NOMO-1 treated with DMSO at 0.1 percent for 48 hours (cell line): Measurements from ENCODE around the gene DYSF.

ENCODE experiments used
- DNase-seq: peaks from one replicate; lab custom pipeline; 2025; ENCODE audit not compliant: unreplicated experiment; lab: John Stamatoyannopoulos, UW

DYSF gene

GRCh38 chr2:71700658-71701397 lies 247.5 kb downstream of the DYSF start:
- DNase-seq, result no peak

- DNase-seq, result no peak
Measured at GRCh38 chr2:71702071-71702970, 249.0 kb downstream of the DYSF start.

GRCh38 chr2:71702971-71703898 lies 249.9 kb downstream of the DYSF start:
- DNase-seq, result no peak

GRCh38 chr2:71704131-71704561 lies 250.8 kb downstream of the DYSF start:
- no peak for DNase-seq

- no peak for DNase-seq
Measured at GRCh38 chr2:71704688-71705087, 251.3 kb downstream of the DYSF start.

- DNase-seq, result no peak
Measured at GRCh38 chr2:71705171-71705960, 252.0 kb downstream of the DYSF start.

GRCh38 chr2:71706121-71706520 lies 252.8 kb downstream of the DYSF start:
- DNase-seq, result no peak

GRCh38 chr2:71706836-71707235 lies 253.5 kb downstream of the DYSF start:
- no peak for DNase-seq

- DNase-seq, result no peak
Measured at GRCh38 chr2:71710367-71711132, 257.2 kb downstream of the DYSF start.

GRCh38 chr2:71711133-71711855 lies 257.9 kb downstream of the DYSF start:
- no peak for DNase-seq

GRCh38 chr2:71712158-71712818 lies 258.9 kb downstream of the DYSF start:
- no peak for DNase-seq

GRCh38 chr2:71713581-71714580 lies 260.5 kb downstream of the DYSF start:
- DNase-seq, result no peak

GRCh38 chr2:71714601-71715240 lies 261.4 kb downstream of the DYSF start:
- DNase-seq, result no peak

GRCh38 chr2:71715241-71715750 lies 261.9 kb downstream of the DYSF start:
- DNase-seq, result no peak

- no peak for DNase-seq
Measured at GRCh38 chr2:71715951-71716696, 262.8 kb downstream of the DYSF start.
